Astrocyte of the spinal cord (primary cell): ENCODE results near the gene GRID1.
"Not testable (repeated sequence)": the region's sequence is repeated elsewhere in the genome, so short reads cannot be mapped to it uniquely, and the experiment has no call there.

ENCODE experiments used
- DNase-seq: peaks from one replicate; pipeline ENCODE4 v3.0.0; 2011; ENCODE audit warnings: low read depth, low spot score
- H3K4me3 ChIP-seq: 2 replicates; pipeline ENCODE4 v1.5.1; 2011; ENCODE audit warnings: low read depth, mild to moderate bottlenecking, low read length, moderate library complexity
- in situ Hi-C: cut with HindIII; loops from 2 replicates; pipeline ENCODE4 v1.10.0; 2017; ENCODE audit warnings: low sequenced_read_pairs
- TF ChIP-seq, protein P1 (sequence below): IDR thresholded peaks from 2 replicates; pipeline ENCODE4 v1.5.1; 2012; ENCODE audit warnings: low read depth, mild to moderate bottlenecking, low read length, inconsistent platforms

The GRID1 gene

GRCh38 chr10:86109421-86109820 lies 257.2 kb downstream of the GRID1 start:
- TF ChIP-seq, protein P1, sequence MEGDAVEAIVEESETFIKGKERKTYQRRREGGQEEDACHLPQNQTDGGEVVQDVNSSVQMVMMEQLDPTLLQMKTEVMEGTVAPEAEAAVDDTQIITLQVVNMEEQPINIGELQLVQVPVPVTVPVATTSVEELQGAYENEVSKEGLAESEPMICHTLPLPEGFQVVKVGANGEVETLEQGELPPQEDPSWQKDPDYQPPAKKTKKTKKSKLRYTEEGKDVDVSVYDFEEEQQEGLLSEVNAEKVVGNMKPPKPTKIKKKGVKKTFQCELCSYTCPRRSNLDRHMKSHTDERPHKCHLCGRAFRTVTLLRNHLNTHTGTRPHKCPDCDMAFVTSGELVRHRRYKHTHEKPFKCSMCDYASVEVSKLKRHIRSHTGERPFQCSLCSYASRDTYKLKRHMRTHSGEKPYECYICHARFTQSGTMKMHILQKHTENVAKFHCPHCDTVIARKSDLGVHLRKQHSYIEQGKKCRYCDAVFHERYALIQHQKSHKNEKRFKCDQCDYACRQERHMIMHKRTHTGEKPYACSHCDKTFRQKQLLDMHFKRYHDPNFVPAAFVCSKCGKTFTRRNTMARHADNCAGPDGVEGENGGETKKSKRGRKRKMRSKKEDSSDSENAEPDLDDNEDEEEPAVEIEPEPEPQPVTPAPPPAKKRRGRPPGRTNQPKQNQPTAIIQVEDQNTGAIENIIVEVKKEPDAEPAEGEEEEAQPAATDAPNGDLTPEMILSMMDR, result no peak
- no peak overlapping the region for H3K4me3 ChIP-seq
- no peak for DNase-seq
- in situ Hi-C loops, result no loop called here

DNA sequence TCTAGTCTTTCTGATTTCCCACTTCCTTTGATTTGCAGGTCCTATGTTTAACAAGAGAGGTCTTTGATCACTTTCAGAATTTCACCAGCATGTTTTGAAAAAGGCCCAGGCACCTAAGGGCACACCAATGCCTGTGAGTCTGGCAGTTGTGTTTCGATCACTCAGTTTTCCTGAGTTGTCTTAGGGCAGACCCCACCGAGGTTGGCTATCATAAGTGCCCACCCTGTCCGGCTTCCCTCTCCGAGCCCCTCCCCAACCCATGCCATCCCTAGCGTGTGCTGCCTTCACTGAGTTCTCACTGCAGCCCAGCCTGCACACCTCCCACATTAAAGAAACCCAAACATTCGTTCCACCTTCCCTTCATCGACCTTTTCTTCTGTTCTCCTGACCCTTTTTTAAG lies 257.9 kb downstream of the GRID1 start:
- no peak for DNase-seq
- TF ChIP-seq, protein P1, result no peak
- H3K4me3 ChIP-seq, result no peak overlapping the region
- in situ Hi-C loops, result no loop called here

- H3K4me3 ChIP-seq, in situ Hi-C loops: not testable (repeated sequence)
Measured at GRCh38 chr10:86107611-86108310, 258.8 kb downstream of the GRID1 start.

GRCh38 chr10:86107131-86107530 lies 259.5 kb downstream of the GRID1 start:
- in situ Hi-C loops, result no loop called here
- DNase-seq, result no peak
- TF ChIP-seq, protein P1, result no peak
- no peak overlapping the region for H3K4me3 ChIP-seq

More at GRCh38 chr10:86107611-86108310, 258.8 kb downstream of the GRID1 start:
- not testable (repeated sequence) for DNase-seq

DNA sequence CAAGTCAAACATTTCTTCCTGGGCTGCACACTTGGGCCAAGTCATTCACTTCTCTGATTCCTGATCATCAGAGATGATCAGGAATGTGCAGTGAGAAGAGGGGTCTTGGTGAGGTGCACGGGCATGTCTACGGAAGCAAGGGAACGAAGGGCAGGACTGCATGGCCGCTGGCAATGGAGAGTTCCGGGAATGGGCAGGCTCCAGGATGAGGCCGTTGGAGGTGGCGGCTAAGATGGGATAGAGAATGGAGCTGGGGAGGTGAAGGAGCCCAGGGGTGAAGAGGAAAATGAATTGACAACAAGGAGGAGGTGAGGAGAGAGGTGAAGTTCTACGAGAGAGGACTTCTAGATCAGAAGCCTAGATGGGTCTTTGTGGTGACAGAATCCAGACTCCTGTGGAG lies 260.0 kb downstream of the GRID1 start:
- in situ Hi-C loops, result no loop called here
- H3K4me3 ChIP-seq, result no peak overlapping the region
- TF ChIP-seq, protein P1, result no peak
- no peak for DNase-seq

DNA sequence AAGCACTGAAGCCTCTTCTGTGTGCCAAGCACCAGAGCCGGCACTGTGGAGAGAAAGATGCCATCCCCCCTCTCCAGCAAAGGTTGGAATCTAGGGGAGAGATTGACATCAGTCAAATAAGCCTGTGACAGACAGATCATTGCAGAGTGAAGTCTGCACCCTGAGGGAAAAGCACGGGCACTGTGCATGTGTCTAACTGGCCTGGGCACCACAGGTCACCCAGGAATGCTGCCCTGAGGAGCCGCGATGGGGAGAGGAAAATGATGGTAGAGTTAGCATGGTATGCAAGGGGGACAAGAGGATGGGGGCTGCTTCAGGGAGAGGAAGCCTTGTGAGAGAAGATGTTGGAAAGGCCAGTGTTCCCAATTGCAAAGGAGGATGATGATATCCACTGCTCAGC lies 261.0 kb downstream of the GRID1 start:
- H3K4me3 ChIP-seq, result no peak overlapping the region
- in situ Hi-C loops, result no loop called here
- no peak for DNase-seq
- TF ChIP-seq, protein P1, result no peak

DNA sequence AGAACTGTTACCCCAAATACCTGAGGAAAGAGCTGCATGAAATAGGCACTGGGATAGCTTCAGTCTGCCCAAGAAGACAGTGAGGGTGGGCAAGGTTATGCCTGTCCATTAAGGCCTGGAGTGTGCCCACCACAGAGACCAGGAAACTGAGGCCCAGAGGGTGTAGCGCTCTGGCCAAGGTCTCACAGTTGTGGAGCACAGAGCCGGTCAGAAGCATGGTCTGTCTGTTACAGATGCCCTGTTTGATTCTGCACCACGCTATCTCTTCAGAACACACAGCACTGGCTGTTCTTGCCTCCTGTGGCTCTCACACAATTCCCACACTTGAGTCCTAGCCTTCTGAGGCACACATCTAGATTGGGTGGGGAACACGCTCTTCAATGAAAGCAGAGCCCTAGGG lies 261.4 kb downstream of the GRID1 start:
- TF ChIP-seq, protein P1, result no peak
- in situ Hi-C loops, result no loop called here
- no peak overlapping the region for H3K4me3 ChIP-seq
- DNase-seq, result no peak
